ENCODE data around the gene PLAAT3. TPM values are rescaled to one million over a fixed set of nuclear protein-coding genes. Genes with fewer than 3 reads are reported as not detected.
"Not testable (repeated sequence)": the region's sequence is repeated elsewhere in the genome, so short reads cannot be mapped to it uniquely, and the experiment has no call there.

Gene PLAAT3
- total RNA-seq, 4 donors from 2014 or later: 6.8 to 20.1 (median 18.4) TPM

- H3K4me3 ChIP-seq: no peak overlapping the region
- H3K9me3 ChIP-seq: no peaks in the 10 kb centered on the region
- no peak for DNase-seq
- TF ChIP-seq POLR2A (IDR thresholded peaks at IDR 0.05): no peak
- TF ChIP-seq CTCF (IDR thresholded peaks at IDR 0.05): no peak
- H3K4me1 ChIP-seq: peaks cover 0 to 5% (median 2%) of the 10 kb centered on the region in 4 donors
- H3K27ac ChIP-seq: no peak overlapping the region
- no peaks in the 10 kb centered on the region for H3K27me3 ChIP-seq
- peaks cover 0 to 5% (median 0%) of the 10 kb centered on the region in 3 donors for H3K36me3 ChIP-seq
These were observed 59.4 kb downstream of the PLAAT3 start for GRCh38 chr11:63554877-63555223.

GRCh38 chr11:63553759-63554158, 60.5 kb downstream of the PLAAT3 start:
- H3K27me3 ChIP-seq: no peaks in the 10 kb centered on the region
- H3K4me1 ChIP-seq: peaks cover 0 to 5% (median 2%) of the 10 kb centered on the region in 4 donors
- peak in 1 of 3 donors; percentile 65 for DNase-seq
- H3K27ac ChIP-seq: peak overlapping the region; percentile 39 to 60 (median 56)
- peaks cover 0 to 5% (median 0%) of the 10 kb centered on the region in 3 donors for H3K36me3 ChIP-seq
- no peaks in the 10 kb centered on the region for H3K9me3 ChIP-seq
- TF ChIP-seq CTCF (IDR thresholded peaks at IDR 0.05) (no peak), POLR2A (IDR thresholded peaks at IDR 0.05) (no peak)
- peak overlapping the region in 1 of 4 donors; percentile 18 for H3K4me3 ChIP-seq

- Histone ChIP-seq H3K27me3 (no peaks in the 10 kb centered on the region), H3K36me3 (no peaks in the 10 kb centered on the region), H3K9me3 (no peaks in the 10 kb centered on the region), H3K4me3 (no peak overlapping the region), H3K4me1 (peaks cover 0 to 5% (median 2%) of the 10 kb centered on the region in 4 donors), H3K27ac (peak overlapping the region in 2 of 4 donors; percentile 17 to 22)
- DNase-seq: no peak
- no peak for TF ChIP-seq POLR2A (IDR thresholded peaks at IDR 0.05)
- TF ChIP-seq CTCF (IDR thresholded peaks at IDR 0.05): no peak
These were observed 61.3 kb downstream of the PLAAT3 start for GRCh38 chr11:63552921-63553320.

- H3K4me3 ChIP-seq: peak overlapping the region in 3 of 4 donors; percentile 9 to 33 (median 15)
- no peak for DNase-seq
- H3K4me1 ChIP-seq: peaks cover 0 to 5% (median 2%) of the 10 kb centered on the region in 4 donors
- TF ChIP-seq CTCF (IDR thresholded peaks at IDR 0.05): no peak
- TF ChIP-seq POLR2A (IDR thresholded peaks at IDR 0.05): no peak
- no peaks in the 10 kb centered on the region for H3K9me3 ChIP-seq
- no peaks in the 10 kb centered on the region for H3K27me3 ChIP-seq
- peaks cover 0 to 1% (median 0%) of the 10 kb centered on the region in 3 donors for H3K36me3 ChIP-seq
- peak overlapping the region in 3 of 4 donors; percentile 43 to 62 (median 57) for H3K27ac ChIP-seq
These were observed 62.4 kb downstream of the PLAAT3 start for GRCh38 chr11:63551889-63552266.

- Histone ChIP-seq H3K9me3 (no peaks in the 10 kb centered on the region), H3K27ac (peak overlapping the region in 3 of 4 donors; percentile 43 to 62 (median 57)), H3K36me3 (peaks cover 0 to 7% (median 0%) of the 10 kb centered on the region in 3 donors), H3K4me3 (peak overlapping the region in 3 of 4 donors; percentile 9 to 33 (median 15)), H3K4me1 (peaks cover 0 to 5% (median 2%) of the 10 kb centered on the region in 4 donors), H3K27me3 (no peaks in the 10 kb centered on the region)
- TF ChIP-seq CTCF (IDR thresholded peaks at IDR 0.05) (no peak), POLR2A (IDR thresholded peaks at IDR 0.05) (no peak)
- peak in 1 of 3 donors; percentile 60 for DNase-seq
These were observed 62.9 kb downstream of the PLAAT3 start for GRCh38 chr11:63551091-63551888.

- DNase-seq, H3K4me3 ChIP-seq: not testable (repeated sequence)
These were observed 64.0 kb downstream of the PLAAT3 start for GRCh38 chr11:63550156-63550700.

More at GRCh38 chr11:63550156-63550700, 64.0 kb downstream of the PLAAT3 start:
- not testable (repeated sequence) for H3K9me3 ChIP-seq, H3K27me3 ChIP-seq, H3K27ac ChIP-seq, H3K4me1 ChIP-seq
- H3K36me3 ChIP-seq: peaks cover 0 to 18% (median 0%) of the 10 kb centered on the region in 3 donors
